ENCODE measurements around the gene LKAAEAR1. TPM values are rescaled to one million over a fixed set of nuclear protein-coding genes. Genes with fewer than 3 reads are reported as not detected.

LKAAEAR1 gene
- total RNA-seq, 1 donor from 2014 or later = not detected

GRCh38 chr20:64099086-64099786, 15.0 kb upstream of the LKAAEAR1 start:
- Histone ChIP-seq H3K36me3 (ENCODE audit: control insufficient read depth, insufficient read depth, low read length) (no peaks in the 10 kb centered on the region), H3K4me3 (ENCODE audit: low read depth, low read length) (no peak overlapping the region), H3K27me3 (ENCODE audit: control insufficient read depth, insufficient read depth, low read length) (peaks cover 43% of the 10 kb centered on the region)
- DNase-seq (ENCODE audit: low read depth) = no peak
- TF ChIP-seq CTCF (IDR thresholded peaks at IDR 0.05; ENCODE audit: insufficient read depth, low read length, poor library complexity, severe bottlenecking) = no peak

GRCh38 chr20:64098471-64099013, 14.3 kb upstream of the LKAAEAR1 start:
- peaks cover 36% of the 10 kb centered on the region for H3K27me3 ChIP-seq (ENCODE audit: control insufficient read depth, insufficient read depth, low read length)
- DNase-seq (ENCODE audit: low read depth) = no peak
- no peak for TF ChIP-seq CTCF (IDR thresholded peaks at IDR 0.05; ENCODE audit: insufficient read depth, low read length, poor library complexity, severe bottlenecking)
- H3K36me3 ChIP-seq (ENCODE audit: control insufficient read depth, insufficient read depth, low read length) = no peaks in the 10 kb centered on the region
- H3K4me3 ChIP-seq (ENCODE audit: low read depth, low read length) = no peak overlapping the region

- Histone ChIP-seq H3K4me3 (ENCODE audit: low read depth, low read length) (no peak overlapping the region), H3K27me3 (ENCODE audit: control insufficient read depth, insufficient read depth, low read length) (peaks cover 33% of the 10 kb centered on the region), H3K36me3 (ENCODE audit: control insufficient read depth, insufficient read depth, low read length) (no peaks in the 10 kb centered on the region)
- DNase-seq (ENCODE audit: low read depth) = no peak
- TF ChIP-seq CTCF (IDR thresholded peaks at IDR 0.05; ENCODE audit: insufficient read depth, low read length, poor library complexity, severe bottlenecking) = no peak
Observed at GRCh38 chr20:64096535-64096934, 12.3 kb upstream of the LKAAEAR1 start.

GRCh38 chr20:64095927-64096326, 11.7 kb upstream of the LKAAEAR1 start:
- TF ChIP-seq CTCF (IDR thresholded peaks at IDR 0.05; ENCODE audit: insufficient read depth, low read length, poor library complexity, severe bottlenecking) = no peak
- peaks cover 30% of the 10 kb centered on the region for H3K27me3 ChIP-seq (ENCODE audit: control insufficient read depth, insufficient read depth, low read length)
- no peak for DNase-seq (ENCODE audit: low read depth)
- H3K4me3 ChIP-seq (ENCODE audit: low read depth, low read length) = no peak overlapping the region
- no peaks in the 10 kb centered on the region for H3K36me3 ChIP-seq (ENCODE audit: control insufficient read depth, insufficient read depth, low read length)

- TF ChIP-seq CTCF (IDR thresholded peaks at IDR 0.05; ENCODE audit: insufficient read depth, low read length, poor library complexity, severe bottlenecking) = no peak
Observed at GRCh38 chr20:64095455-64095854, 11.3 kb upstream of the LKAAEAR1 start.

More at GRCh38 chr20:64095455-64095854, 11.3 kb upstream of the LKAAEAR1 start:
- Histone ChIP-seq H3K27me3 (ENCODE audit: control insufficient read depth, insufficient read depth, low read length) (peaks cover 26% of the 10 kb centered on the region), H3K36me3 (ENCODE audit: control insufficient read depth, insufficient read depth, low read length) (no peaks in the 10 kb centered on the region), H3K4me3 (ENCODE audit: low read depth, low read length) (no peak overlapping the region)
- DNase-seq (ENCODE audit: low read depth) = no peak
